Prostate gland (tissue), 2 donors: ENCODE measurements around the gene NAPA.

Experiments used
- POLR2A ChIP-seq: fragments of 450-650 bp; IDR thresholded peaks from one replicate; pipeline ENCODE4 v1.6.1; 2016; ENCODE audit warnings: antibody characterized with exemption, mild to moderate bottlenecking
- TF ChIP-seq, protein P1 (sequence below), 4 experiments: fragments of 200-600 bp in 2 of 4; fragments of 450-650 bp in 2 of 4; sonication (generic) in 2 of 4; IDR thresholded peaks; 1 replicate in 3 of 4; 2 replicates in 1 of 4; pipeline ENCODE4 v1.5.1; 2016 to 2019; ENCODE audit warnings: antibody characterized with exemption in 4 of 4, mild to moderate bottlenecking in 2 of 4, moderate library complexity in 2 of 4

DNA sequence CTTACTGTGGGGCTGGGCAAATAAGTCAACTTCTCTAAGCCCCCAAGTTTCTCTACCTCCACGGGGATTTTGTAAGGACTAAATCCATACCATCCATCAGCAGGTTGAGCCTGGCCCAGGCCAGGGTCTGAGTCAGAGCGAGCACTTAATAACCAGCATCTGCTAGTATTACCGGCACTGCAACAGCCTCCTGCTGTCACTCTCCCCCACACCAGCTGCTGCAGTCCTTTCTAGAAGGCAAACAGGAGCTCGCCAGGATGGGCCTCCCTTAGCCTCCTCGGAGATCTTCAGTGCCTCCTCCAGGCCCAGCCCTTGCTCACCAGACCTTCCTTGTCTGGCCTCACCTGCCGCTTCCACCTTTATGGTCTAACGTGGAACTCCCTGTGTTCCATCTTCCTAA, 3.2 kb downstream of the NAPA start:
- no peak for TF ChIP-seq POLR2A
- TF ChIP-seq, protein P1, sequence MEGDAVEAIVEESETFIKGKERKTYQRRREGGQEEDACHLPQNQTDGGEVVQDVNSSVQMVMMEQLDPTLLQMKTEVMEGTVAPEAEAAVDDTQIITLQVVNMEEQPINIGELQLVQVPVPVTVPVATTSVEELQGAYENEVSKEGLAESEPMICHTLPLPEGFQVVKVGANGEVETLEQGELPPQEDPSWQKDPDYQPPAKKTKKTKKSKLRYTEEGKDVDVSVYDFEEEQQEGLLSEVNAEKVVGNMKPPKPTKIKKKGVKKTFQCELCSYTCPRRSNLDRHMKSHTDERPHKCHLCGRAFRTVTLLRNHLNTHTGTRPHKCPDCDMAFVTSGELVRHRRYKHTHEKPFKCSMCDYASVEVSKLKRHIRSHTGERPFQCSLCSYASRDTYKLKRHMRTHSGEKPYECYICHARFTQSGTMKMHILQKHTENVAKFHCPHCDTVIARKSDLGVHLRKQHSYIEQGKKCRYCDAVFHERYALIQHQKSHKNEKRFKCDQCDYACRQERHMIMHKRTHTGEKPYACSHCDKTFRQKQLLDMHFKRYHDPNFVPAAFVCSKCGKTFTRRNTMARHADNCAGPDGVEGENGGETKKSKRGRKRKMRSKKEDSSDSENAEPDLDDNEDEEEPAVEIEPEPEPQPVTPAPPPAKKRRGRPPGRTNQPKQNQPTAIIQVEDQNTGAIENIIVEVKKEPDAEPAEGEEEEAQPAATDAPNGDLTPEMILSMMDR (IDR thresholded peaks at IDR 0.05), result no peak
